Transverse colon (tissue), 3 donors: ENCODE results near the gene FGF1.

ENCODE experiments used
- POLR2A ChIP-seq: fragments of 450-650 bp; IDR thresholded peaks from one replicate; pipeline ENCODE4 v1.6.1; 2016; ENCODE audit warnings: antibody characterized with exemption, mild to moderate bottlenecking, moderate library complexity
- TF ChIP-seq, protein P1 (sequence below), 5 experiments: fragments of 200-600 bp in 3 of 5; fragments of 450-650 bp in 2 of 5; sonication (generic) in 3 of 5; IDR thresholded peaks; 1 replicate in 2 of 5; 2 replicates in 3 of 5; pipeline ENCODE4 v1.5.1; 2016 to 2017; ENCODE audit warnings: antibody characterized with exemption in 5 of 5, inconsistent platforms in 3 of 5, mild to moderate bottlenecking in 2 of 5, moderate library complexity in 1 of 5

DNA sequence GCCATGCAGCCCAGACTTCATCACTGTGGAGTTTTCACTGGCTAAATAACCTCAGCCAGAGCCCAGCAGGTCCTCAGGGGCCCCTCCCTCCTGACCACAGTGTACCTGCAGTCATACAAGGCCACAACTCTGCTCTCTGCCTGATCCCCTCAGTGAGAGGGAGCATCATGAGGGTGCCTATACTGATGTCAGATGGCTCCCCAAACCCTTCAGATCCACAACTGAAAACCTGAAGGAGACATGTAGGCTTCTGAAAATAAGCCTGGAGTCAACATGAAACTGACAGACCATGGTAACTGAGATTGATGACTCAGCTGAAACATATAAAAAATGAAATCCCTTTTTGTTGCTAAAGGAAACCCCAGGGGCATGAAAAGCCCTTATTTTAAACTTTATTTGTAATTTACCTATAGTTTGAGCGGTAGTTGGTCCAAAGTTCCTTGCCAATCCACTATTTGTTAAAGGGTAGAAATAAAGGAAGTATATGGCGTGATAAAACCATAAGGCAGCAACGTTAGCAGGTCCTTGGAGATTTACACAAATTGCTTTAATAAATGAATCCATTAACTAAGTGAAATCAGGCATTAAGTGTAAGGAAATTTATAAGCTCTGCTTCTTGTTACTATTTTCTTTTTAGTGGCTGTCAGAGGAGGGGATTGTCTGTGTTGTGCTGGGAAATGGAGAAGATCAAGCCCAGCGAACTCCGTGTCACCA lies 68.3 kb downstream of the FGF1 start:
- TF ChIP-seq POLR2A = no peak
- TF ChIP-seq, protein P1, sequence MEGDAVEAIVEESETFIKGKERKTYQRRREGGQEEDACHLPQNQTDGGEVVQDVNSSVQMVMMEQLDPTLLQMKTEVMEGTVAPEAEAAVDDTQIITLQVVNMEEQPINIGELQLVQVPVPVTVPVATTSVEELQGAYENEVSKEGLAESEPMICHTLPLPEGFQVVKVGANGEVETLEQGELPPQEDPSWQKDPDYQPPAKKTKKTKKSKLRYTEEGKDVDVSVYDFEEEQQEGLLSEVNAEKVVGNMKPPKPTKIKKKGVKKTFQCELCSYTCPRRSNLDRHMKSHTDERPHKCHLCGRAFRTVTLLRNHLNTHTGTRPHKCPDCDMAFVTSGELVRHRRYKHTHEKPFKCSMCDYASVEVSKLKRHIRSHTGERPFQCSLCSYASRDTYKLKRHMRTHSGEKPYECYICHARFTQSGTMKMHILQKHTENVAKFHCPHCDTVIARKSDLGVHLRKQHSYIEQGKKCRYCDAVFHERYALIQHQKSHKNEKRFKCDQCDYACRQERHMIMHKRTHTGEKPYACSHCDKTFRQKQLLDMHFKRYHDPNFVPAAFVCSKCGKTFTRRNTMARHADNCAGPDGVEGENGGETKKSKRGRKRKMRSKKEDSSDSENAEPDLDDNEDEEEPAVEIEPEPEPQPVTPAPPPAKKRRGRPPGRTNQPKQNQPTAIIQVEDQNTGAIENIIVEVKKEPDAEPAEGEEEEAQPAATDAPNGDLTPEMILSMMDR (IDR thresholded peaks at IDR 0.05) = no peak
